H1 (cell line): ENCODE results near the gene AQP7. TPM values are rescaled to one million over a fixed set of nuclear protein-coding genes. Genes with fewer than 3 reads are reported as not detected.

Experiments used
- PHF8 ChIP-seq: fragments of 200-600 bp; sonication (generic); conservative IDR thresholded peaks from 2 replicates; pipeline ENCODE4 v1.7.1; 2012; ENCODE audit warnings: low read depth, mild to moderate bottlenecking, inconsistent platforms, low read length, moderate library complexity
- RAD21 ChIP-seq, 2 experiments: IDR thresholded peaks in 1 of 2; conservative IDR thresholded peaks in 1 of 2; 2 replicates each; pipeline ENCODE4 v1.6.1; 2011; ENCODE audit warnings: low read depth in 2 of 2, low read length in 2 of 2, improper control_type of control experiment in 1 of 2, inconsistent platforms in 1 of 2, mild to moderate bottlenecking in 1 of 2, moderate library complexity in 1 of 2
- polyA plus RNA-seq, 7 experiments: library from polyadenylated mRNA; depleted of rRNA in 3 of 7; stranded (reverse) in 5 of 7; unstranded in 2 of 7; fragments of >200 nt in 5 of 7; fragments of 200-250 nt in 2 of 7; gene quantifications; 1 replicate in 5 of 7; 2 replicates in 1 of 7; 4 replicates in 1 of 7; pipeline versions ENCODE4 v1.2.1 to v1.2.3, GENCODE V29; 2011 to 2013; ENCODE audit warnings: missing spikeins in 2 of 7, mixed read lengths in 2 of 7
- total RNA-seq: library from RNA; stranded (reverse); fragmentation: NEBNext Ultra II Directional; extraction: Animal tissue kit (Norgen Biotek cat#: 25700); gene quantifications from 2 replicates; pipeline ENCODE4 v1.2.1, GENCODE V29; 2021

AQP7 gene
- total and polyA plus RNA-seq, 2 of the 8 experiments (the other 6 are each of a cell fraction or from before 2014, with no cell fraction given), result not detected

DNA sequence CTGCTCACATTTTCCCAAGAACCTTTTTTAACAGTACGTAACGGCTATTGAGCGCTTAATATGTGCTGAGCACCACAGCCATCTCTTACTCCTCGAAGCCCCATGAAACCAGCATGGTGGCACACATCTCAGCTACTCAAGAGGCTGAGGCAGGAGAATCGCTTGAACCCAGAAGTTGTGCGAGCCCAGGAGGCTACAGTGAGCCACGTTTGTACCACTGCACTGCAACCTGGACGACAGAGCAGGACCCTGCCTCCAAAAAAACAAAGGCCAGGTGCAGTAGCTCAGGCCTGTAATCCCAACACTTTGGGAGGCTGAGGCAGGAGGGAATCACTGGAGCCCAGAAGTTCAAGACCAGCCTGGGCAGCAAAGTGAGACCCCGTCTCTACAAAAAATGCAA is 28.2 kb downstream of the AQP7 start (continued):
- no peak for TF ChIP-seq PHF8
- TF ChIP-seq RAD21 (IDR thresholded peaks at IDR 0.05 in 1 of 2, conservative IDR thresholded peaks at IDR 0.05 in 1 of 2; ENCODE audit: low read depth in 2 of 2, low read length in 2 of 2), result no peak
